SK-N-SH treated with all-trans-retinoic acid at 6 μM for 48 hours (cell line): Measurements from ENCODE around the gene TOPAZ1.

Experiments
- ATAC-seq: fragments of 200-7000 bp; cut with Tn5 transposase; 3 replicates; pipeline ENCODE4 v1.9.1; 2020; ENCODE audit warnings: mild to moderate bottlenecking, moderate library complexity
- ARNTL ChIP-seq: fragments of 450-650 bp; formaldehyde crosslinking; IDR thresholded peaks from 2 replicates; pipeline ENCODE4 v1.5.0; 2020; ENCODE audit warnings: low read depth, mild to moderate bottlenecking, moderate library complexity, borderline replicate concordance
- BACH2 ChIP-seq: fragments of 250-450 bp; sonication (Bioruptor Pico); IDR thresholded peaks from 2 replicates; pipeline ENCODE4 v1.9.0; 2021; ENCODE audit warnings: mild to moderate bottlenecking, borderline replicate concordance
- CSDC2 ChIP-seq: fragments of 250-450 bp; sonication (Bioruptor Pico); IDR thresholded peaks from 2 replicates; pipeline ENCODE4 v1.5.0; 2020; ENCODE audit warnings: mild to moderate bottlenecking, moderate library complexity
- ESRRG ChIP-seq: fragments of 250-450 bp; sonication (Bioruptor Pico); IDR thresholded peaks from 2 replicates; pipeline ENCODE4 v1.6.1; 2021; ENCODE audit warnings: mild to moderate bottlenecking
- GLIS3 ChIP-seq: fragments of 250-450 bp; sonication (Bioruptor Pico); IDR thresholded peaks from 2 replicates; pipeline ENCODE4 v1.5.0; 2020; ENCODE audit warnings: mild to moderate bottlenecking, moderate library complexity
- ISL1 ChIP-seq: fragments of 250-450 bp; sonication (Bioruptor Pico); IDR thresholded peaks from 2 replicates; pipeline ENCODE4 v2.1.2; 2022; ENCODE audit warnings: mild to moderate bottlenecking, moderate library complexity
- OSR1 ChIP-seq: fragments of 250-450 bp; sonication (Bioruptor Pico); IDR thresholded peaks from 2 replicates; pipeline ENCODE4 v1.8.0; 2022; ENCODE audit warnings: moderate library complexity, mild to moderate bottlenecking, inconsistent platforms
- POU6F1 ChIP-seq: fragments of 250-450 bp; sonication (Bioruptor Pico); IDR thresholded peaks from 2 replicates; pipeline ENCODE4 v1.8.0; 2021; ENCODE audit warnings: low read depth, mild to moderate bottlenecking, moderate library complexity, borderline replicate concordance
- PPARA ChIP-seq: fragments of 250-450 bp; sonication (Bioruptor Pico); IDR thresholded peaks from 2 replicates; pipeline ENCODE4 v1.5.0; 2020; ENCODE audit warnings: mild to moderate bottlenecking, borderline replicate concordance
- RARB ChIP-seq: fragments of 250-450 bp; sonication (Bioruptor Pico); IDR thresholded peaks from 2 replicates; pipeline ENCODE4 v1.8.0; 2021; ENCODE audit warnings: mild to moderate bottlenecking, moderate library complexity
- SNAI2 ChIP-seq: fragments of 250-450 bp; sonication (Bioruptor Pico); IDR thresholded peaks from 2 replicates; pipeline ENCODE4 v1.5.0; 2020; ENCODE audit warnings: mild to moderate bottlenecking, moderate library complexity
- TCF4 ChIP-seq: fragments of 250-450 bp; sonication (Bioruptor Pico); IDR thresholded peaks from 2 replicates; pipeline ENCODE4 v1.8.0; 2021; ENCODE audit warnings: mild to moderate bottlenecking, moderate library complexity, borderline replicate concordance
- TOX ChIP-seq: fragments of 250-450 bp; sonication (Bioruptor Pico); IDR thresholded peaks from 2 replicates; pipeline ENCODE4 v1.8.0; 2021; ENCODE audit warnings: mild to moderate bottlenecking, moderate library complexity, borderline replicate concordance
- TSHZ2 ChIP-seq: fragments of 250-450 bp; sonication (Bioruptor Pico); IDR thresholded peaks from 2 replicates; pipeline ENCODE4 v1.5.0; 2020; ENCODE audit warnings: mild to moderate bottlenecking, moderate library complexity
- ZC3H10 ChIP-seq: fragments of 250-450 bp; sonication (Bioruptor Pico); IDR thresholded peaks from 2 replicates; pipeline ENCODE4 v1.5.1; 2021; ENCODE audit warnings: mild to moderate bottlenecking, moderate library complexity
- ZNF565 ChIP-seq: fragments of 450-650 bp; formaldehyde crosslinking; conservative IDR thresholded peaks from 2 replicates; pipeline ENCODE4 v1.5.0; 2020; ENCODE audit warnings: low read depth, mild to moderate bottlenecking, moderate library complexity
- ZNF70 ChIP-seq: fragments of 450-650 bp; formaldehyde crosslinking; IDR thresholded peaks from 2 replicates; pipeline ENCODE4 v1.5.0; 2020; ENCODE audit warnings: mild to moderate bottlenecking, moderate library complexity
- ZNF8 ChIP-seq: fragments of 450-650 bp; formaldehyde crosslinking; IDR thresholded peaks from 2 replicates; pipeline ENCODE4 v1.5.0; 2020; ENCODE audit warnings: mild to moderate bottlenecking, moderate library complexity
- TF ChIP-seq, protein P1 (sequence below): fragments of 250-450 bp; sonication (Bioruptor Pico); IDR thresholded peaks from 2 replicates; pipeline ENCODE4 v1.5.1; 2021; ENCODE audit warnings: mild to moderate bottlenecking, moderate library complexity

The TOPAZ1 gene

GRCh38 chr3:44208086-44208485, 33.6 kb upstream of the TOPAZ1 start:
- ATAC-seq: no peak
- TF ChIP-seq ZNF70 (CRISPR knock-in tag) (no peak), ISL1 (CRISPR knock-in tag) (no peak), GLIS3 (CRISPR knock-in tag) (no peak)

DNA sequence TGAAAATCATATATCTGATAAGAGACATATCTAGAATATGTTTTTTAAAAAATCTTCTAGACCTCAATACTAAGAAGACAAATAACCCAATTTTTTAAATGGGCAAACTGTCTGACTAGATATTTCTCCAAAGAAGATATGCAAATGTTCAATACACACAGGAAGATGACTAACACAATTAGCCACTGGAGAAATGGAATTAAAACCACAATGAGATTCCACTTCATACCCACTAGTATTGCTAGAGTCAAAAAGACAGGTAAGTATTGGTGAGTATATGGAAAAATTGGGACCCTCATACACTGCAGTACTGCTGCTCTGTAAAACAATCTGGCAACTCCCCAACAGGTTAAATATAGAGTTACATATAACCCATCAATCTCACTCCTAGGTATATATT, 33.1 kb upstream of the TOPAZ1 start:
- no peak for TF ChIP-seq ZNF8 (CRISPR knock-in tag)
- no peak for TF ChIP-seq ZNF565 (CRISPR knock-in tag)

DNA sequence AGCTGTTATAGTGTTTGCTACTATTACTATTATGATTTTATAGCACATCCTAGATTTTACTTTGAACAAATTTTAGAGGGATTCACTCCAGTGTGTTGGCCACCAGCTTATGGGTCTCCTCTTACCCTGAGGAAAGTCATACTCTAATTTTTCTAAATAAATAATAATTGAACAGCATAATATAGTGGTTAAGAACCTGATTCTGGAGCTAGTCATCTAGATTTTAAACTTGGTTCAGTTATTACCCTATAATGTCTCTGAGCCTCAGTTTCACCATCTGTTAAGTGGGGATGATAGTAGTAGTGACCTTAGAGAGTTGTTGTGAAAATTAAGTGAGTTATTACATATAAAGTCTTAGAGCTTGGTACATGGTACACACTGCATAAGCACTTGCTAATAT, 30.7 kb upstream of the TOPAZ1 start:
- ATAC-seq: no peak
- TF ChIP-seq ARNTL (CRISPR knock-in tag): no peak
- TF ChIP-seq OSR1: no peak
- TF ChIP-seq TOX: no peak
- no peak for TF ChIP-seq BACH2 (CRISPR knock-in tag)
- no peak for TF ChIP-seq ISL1 (CRISPR knock-in tag)
- TF ChIP-seq CSDC2 (CRISPR knock-in tag): no peak
- no peak for TF ChIP-seq SNAI2 (CRISPR knock-in tag)
- TF ChIP-seq ZNF70 (CRISPR knock-in tag): no peak
- no peak for TF ChIP-seq TCF4 (CRISPR knock-in tag)
- TF ChIP-seq POU6F1 (CRISPR knock-in tag): no peak

More for the DNA sequence above, 33.1 kb upstream of the TOPAZ1 start:
- no peak for ATAC-seq

DNA sequence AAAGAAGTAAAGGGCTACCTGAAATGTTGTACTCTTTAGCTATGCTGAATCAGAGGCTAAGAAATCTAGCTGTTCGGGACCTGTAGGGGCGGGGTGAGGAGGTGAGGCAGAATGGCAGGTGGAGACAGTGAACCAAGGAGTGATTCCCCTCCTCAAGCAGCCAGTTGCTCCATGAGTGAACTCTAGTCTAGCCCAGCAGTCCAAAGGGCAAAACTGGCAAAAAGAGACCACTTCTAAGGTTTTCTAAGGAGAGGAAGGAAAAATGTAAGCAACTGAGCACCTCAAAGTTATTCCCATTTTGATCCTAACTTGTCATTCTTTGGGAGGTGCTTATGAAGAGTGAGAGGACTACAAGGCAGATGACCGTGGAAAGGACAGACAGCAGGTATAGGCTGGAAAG, 19.3 kb upstream of the TOPAZ1 start:
- no peak for ATAC-seq
- TF ChIP-seq ZC3H10 (CRISPR knock-in tag) (no peak), ZNF8 (CRISPR knock-in tag) (no peak), ESRRG (CRISPR knock-in tag) (no peak), ARNTL (CRISPR knock-in tag) (no peak), GLIS3 (CRISPR knock-in tag) (no peak), BACH2 (CRISPR knock-in tag) (no peak), ZNF565 (CRISPR knock-in tag) (no peak), PPARA (CRISPR knock-in tag) (no peak), ZNF70 (CRISPR knock-in tag) (no peak), ISL1 (CRISPR knock-in tag) (no peak), CSDC2 (CRISPR knock-in tag) (no peak)

GRCh38 chr3:44223299-44223698, 18.4 kb upstream of the TOPAZ1 start:
- ATAC-seq: no peak
- TF ChIP-seq TSHZ2 (CRISPR knock-in tag) (no peak), RARB (CRISPR knock-in tag) (no peak), ESRRG (CRISPR knock-in tag) (no peak), ZNF565 (CRISPR knock-in tag) (no peak), BACH2 (CRISPR knock-in tag) (no peak), ISL1 (CRISPR knock-in tag) (no peak), GLIS3 (CRISPR knock-in tag) (no peak), POU6F1 (CRISPR knock-in tag) (no peak), CSDC2 (CRISPR knock-in tag) (no peak), OSR1 (no peak), TCF4 (CRISPR knock-in tag) (no peak), ZNF70 (CRISPR knock-in tag) (no peak)
- TF ChIP-seq, protein P1, sequence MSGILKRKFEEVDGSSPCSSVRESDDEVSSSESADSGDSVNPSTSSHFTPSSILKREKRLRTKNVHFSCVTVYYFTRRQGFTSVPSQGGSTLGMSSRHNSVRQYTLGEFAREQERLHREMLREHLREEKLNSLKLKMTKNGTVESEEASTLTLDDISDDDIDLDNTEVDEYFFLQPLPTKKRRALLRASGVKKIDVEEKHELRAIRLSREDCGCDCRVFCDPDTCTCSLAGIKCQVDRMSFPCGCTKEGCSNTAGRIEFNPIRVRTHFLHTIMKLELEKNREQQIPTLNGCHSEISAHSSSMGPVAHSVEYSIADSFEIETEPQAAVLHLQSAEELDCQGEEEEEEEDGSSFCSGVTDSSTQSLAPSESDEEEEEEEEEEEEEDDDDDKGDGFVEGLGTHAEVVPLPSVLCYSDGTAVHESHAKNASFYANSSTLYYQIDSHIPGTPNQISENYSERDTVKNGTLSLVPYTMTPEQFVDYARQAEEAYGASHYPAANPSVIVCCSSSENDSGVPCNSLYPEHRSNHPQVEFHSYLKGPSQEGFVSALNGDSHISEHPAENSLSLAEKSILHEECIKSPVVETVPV (CRISPR knock-in tag): no peak
